COLO829 (cell line): ENCODE results near the gene SRP68.
"Not testable (repeated sequence)": the region's sequence is repeated elsewhere in the genome, so short reads cannot be mapped to it uniquely, and the experiment has no call there.

Experiments
- DNase-seq: peaks from one replicate; pipeline ENCODE4 v3.0.0; 2012; ENCODE audit warnings: low spot score

The SRP68 gene

DNA sequence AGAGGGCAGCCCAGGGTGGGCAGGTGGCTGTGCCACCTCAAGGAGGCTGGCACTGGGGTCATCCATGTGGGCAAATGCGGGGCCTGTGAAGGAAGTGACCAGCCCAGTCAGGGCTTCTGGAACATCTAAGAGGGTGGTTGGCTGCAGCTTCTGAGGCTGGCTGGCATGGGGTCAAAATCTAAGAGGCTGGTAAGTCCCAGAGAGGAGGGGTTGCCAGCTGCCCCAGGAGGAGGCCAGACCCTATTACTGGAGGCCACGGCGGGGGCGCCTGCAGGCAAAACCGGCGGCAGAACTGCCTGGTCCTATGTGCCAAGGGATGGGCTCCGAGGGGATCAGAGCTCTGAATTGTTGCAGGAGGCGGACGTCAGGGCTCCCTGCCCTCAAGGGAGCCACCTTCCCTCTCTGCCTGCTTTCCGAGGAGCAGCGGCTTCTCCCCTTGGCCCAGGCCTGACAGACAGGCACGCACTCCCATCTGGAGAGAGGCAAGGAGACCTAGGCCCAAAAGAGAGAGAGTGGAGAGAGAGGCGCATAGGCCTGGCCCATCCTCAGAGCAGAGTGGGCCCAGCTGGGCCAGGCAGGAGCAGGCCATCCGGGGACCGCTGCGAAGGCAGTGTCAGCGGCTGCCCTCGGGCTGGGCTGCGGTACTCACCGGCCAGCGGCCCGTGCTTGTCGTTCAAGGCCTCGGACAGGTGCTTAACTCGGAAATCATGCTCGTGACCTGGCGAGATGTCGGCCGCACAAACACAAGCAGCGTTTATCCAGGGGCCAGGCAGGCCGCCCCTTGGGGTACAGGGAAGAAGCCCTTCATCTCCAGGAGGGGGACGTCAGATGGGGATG lies 17.6 kb upstream of the SRP68 start:
- no peak for DNase-seq

DNA sequence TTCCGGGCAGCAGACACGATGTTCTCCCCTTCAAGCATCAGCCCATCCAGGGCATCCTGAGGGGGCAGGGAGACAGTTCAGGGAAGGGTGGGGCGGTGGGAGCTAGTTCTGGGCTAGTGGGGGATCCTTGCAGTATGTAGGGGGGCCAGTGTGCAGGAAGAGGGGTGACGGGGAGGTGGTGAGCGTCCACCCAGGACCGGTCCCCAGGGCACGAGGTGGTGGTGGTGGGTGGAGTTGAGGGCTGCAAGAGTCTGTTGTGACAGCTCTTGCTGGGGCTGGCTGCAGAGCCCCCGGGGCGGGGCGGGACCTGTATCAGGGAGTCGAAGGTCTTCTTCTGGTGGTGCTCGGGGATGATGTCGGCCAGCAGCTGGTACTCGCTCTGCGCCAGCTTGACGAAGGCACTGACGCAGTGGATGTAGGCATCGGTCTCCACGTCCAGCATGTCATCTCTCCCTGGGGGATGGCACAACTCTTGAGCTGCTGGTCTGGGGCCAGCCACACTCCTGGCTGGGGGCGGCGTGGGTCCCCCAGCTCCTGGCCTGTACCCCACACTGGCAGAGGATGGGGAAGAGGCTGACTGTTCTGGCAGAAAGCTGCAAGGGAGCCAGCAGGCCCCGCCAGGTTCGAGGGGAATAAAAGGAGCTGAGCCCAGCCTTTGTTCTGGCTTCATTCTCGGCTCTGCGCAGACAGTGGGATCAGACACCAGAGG lies 16.7 kb upstream of the SRP68 start:
- DNase-seq, result no peak

DNA sequence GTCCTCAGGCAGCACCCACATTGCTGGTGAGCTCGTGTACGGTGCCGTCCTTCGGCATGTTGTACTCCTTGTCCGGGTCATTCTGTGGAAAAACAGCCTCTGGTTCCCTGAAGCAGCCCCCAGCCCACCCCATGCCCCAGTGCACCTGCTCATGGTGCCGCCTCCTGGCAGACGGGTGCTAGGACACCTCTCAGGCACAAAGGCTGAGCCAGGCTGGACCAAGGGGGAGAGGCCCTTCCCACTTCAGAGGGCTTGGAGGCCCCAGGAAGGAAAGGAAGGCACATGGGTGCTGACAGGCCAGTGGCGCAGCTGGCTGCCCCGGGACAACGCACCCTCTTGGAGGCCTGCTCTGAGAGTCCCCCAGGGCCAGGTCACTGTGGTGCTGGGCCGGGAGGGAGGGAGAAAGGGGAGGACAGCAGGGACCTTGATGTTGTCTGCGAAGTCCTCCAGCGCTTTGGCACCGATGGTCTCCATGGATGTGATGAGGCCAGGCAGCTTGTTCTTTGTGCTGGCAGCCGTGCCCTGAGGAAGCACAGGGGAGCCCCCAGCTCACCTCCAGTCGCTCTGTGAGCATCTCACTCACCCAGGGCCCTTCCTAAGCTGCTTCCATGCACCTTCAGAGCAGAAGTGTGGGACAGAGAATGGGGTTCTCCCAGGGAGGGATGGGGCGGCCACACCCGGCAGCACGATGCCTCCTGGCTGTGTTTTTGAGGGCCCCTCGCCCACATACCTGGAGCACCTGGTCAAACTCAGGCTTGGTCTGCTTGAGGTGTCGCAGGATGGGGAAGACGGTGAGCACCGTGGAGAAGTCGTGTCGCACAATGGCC lies 15.9 kb upstream of the SRP68 start:
- DNase-seq, result no peak

DNA sequence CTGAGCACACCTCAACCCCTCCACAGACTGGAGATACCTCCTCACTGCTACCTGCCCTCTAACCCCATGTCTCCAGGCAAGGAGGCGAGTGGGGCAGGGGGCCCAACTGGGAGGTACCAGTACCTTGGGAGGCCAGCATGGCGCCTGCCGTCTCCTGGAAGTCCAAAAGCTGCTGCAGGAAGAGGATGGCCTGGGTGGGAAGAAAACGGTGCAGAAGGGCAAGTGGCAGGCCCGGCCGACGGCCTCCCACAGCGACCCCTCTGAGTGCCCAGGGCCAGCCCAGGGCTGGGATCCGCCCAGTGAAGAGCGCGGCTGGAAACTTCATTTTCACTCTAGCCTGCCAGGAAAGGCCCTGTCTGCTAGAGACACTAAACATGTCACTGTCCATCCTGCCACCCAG lies 15.2 kb upstream of the SRP68 start:
- DNase-seq, result no peak

DNA sequence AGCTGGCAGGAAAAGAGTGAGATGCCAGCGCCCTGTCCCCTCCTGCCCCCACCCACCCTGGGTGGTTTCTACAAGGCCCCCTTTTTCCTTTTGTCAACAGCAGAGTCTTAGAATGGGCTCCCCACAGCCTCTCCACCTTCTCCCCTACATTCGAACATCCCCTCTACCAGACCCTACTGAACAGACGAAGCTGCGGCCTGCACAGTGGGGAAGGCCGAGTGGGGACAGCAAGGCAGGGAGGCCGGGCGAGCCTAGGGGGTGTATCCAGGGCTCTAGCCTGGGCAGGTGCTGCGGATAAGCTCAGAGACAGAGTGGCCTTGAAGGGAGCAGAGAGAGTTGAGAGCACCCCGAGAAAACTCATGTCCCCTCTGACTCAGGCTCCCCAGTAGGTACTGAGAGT lies 14.1 kb upstream of the SRP68 start:
- DNase-seq, result no peak

DNA sequence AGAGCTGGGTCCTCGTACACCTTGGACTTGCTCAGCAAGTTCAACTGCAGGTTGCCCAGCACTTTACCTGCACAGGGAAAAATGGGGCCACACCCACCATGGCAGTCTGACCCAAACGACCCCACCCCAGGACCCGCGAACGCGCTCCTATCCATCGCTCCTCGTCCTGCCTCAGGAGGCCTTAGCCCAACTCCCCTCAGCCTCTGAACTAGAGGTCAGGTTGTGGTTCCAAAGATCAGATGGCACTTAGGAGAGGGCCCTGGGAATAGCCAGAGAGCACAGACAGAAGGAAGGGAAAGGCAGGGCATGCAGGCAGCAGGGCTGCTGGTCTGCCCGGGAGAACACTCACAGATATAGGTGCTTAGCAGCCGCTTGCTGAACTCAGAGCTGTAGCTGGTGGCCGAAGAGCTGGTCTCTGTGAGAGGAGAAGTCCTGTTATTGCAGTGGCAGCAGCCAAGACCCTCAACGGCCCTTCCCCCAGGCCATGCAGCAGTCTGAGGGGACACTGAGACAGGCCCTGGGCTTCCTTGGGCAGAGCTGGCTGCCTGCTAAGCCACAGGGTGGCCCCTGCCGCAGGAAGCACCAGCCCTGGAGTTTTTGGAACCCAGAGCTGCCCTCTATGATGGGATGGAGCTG lies 13.5 kb upstream of the SRP68 start:
- DNase-seq, result no peak

DNA sequence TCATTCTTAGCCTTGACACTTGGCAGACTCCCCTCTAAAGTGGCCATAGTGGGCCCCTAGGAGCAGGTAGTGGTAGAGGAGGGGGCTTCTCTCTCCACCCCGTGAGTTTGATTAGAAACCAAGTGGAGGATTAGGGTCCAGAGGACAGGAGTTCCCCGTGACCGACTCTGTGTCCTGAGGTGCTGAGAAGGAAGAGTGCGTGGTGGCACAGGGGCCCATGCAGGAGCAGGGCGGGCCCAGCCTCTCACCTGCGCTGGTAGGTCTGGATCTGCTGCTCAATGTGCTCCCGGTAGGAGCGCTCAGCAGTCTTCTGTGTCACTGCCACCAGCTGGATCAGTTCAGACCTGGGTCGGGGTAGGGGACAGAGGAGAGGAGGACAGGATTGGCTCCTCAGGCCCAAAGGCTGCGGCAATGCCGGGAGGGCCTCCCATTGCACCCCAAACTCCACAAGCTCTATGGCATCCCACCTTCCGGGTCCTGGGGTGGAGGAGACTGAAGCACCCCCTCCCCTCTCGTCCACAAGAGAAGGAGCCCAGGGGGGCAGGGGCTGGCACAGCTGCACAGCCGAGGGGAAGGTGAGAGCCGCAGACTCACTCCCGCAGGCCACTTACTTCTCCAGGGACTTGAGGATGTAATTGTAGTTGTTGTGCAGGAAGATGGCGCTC lies 12.9 kb upstream of the SRP68 start:
- DNase-seq, result no peak

DNA sequence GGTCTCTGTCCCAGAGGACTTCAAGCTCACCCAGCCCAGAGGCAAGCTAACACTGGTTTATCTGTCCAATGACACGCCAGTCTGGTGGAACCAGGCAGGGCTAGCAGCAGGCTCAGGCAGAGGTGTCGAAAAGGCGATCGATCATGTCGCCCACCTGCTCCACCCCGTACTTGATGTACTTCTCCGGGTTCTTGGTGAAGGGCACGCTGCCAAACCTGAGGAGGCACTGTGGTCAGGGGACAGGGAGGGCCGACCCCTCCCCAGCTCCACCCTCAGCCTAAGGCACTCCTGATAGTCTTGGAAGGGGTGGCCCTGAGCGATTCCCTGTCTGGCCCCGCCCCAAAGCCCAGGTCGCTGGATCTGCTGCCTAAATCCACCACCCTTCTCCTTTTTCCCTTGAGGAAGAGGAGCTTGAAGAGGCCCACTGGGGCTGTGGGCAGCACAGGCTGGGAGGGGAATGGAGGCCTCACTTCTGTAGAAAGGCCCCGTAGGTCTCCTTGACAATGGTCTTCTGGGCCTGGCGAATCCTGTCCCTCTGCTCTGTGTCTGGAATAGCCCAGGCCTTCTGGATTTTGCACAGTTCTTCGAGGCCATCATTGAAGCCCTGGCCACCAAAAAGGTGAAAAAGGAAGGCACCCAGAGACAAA lies 11.3 kb upstream of the SRP68 start:
- no peak for DNase-seq

DNA sequence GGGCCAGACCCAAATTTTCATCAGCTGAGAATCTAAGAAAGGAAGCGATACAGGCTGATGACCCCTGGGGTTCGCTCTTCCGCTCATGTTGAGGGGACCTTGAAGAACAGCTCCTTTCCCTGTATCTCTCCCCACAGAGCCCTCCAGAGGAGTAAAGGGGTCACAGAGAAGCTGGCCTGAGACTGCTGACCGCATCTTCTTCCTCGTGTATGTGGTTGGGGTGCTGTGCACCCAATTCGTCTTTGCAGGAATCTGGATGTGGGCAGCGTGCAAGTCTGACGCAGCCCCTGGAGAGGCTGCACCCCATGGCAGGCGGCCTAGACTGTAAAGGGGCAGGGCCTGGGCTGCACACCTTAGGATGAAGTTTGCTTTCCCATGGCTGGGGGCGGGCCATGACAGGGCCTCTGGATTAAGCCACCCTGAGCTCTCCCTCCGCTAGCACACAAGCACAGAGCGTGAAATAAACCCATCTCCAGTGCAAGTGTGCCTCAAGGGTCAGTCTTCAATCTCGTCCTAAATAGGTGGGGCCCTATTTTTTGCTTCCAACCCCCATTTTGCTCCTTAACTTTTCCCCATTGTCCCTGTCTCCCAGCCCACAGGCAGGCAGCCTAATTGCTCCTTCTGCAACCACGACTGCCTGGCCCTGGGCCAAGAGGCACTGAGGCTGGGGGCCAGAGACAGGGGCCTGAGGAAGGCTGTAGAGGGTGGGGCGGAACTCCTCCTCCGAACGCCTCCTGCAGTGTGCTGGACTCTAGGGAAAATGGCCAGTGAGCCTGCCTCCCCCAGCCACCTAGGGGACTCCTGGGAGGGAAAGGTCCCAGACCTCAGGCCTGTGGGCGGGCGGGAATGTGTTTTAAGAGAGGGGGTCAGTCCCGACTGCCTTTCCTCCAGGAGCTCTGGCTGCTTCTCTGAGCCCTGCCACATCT lies 10.3 kb upstream of the SRP68 start:
- DNase-seq, result no peak

DNA sequence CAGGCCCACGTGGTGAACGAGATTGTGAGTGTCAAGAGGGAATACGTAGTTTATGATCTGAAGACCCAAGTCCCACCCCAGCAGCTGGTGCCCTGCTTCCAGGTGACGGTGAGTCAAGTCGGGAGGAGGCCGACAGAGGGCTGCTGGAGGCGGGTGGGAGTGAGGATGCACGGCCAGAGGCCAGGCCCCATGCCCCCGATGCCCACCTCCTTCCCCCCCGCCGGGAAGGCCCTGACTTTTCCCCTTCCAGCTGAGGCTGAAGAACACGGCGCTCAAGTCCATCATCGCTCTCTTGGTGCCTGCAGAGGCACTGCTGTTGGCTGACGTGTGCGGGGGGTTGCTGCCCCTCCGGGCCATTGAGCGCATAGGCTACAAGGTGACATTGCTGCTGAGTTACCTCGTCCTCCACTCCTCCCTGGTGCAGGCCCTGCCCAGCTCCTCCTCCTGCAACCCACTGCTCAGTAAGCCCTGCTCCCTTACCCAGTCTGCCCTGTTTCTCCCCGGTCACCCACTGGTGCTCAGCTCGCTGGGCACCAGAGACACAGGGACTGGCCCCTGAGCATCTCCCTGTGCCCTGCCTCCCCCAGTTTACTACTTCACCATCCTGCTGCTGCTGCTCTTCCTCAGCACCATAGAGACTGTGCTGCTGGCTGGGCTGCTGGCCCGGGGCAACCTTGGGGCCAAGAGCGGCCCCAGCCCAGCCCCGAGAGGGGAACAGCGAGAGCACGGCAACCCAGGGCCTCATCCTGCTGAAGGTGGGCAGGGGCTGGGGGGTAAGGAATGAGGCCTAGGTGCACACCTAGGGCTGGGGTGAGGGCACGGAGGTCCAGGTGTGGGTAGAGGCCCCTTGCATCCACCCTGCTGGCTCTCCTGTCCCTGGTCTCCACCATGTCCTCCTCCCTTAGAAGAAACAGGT lies 9.2 kb upstream of the SRP68 start:
- no peak for DNase-seq

DNA sequence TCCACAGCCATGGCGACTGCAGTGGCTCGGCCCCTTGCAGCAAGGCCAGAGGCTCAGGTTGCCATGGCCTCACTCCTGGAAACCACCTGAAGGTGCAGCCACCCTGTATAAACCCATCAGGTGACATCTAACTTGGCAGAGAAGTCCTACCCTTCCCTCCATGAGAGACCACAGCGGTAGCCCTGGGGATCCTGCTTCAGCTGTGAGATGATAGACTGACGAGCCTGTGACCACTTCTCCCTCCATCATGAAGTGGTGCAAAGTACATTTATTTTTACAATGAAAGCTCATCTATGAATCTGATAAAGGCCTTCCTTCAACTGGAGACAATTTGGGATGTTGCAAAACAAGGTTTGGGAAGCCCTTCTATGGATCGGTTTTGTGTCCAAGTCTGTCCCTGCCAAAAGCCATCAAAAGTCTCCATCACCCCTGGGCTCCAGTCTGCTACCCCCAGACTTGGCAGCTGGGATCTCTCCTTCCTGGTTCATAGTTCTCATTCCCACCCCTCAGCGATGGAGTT lies 8.5 kb upstream of the SRP68 start:
- DNase-seq, result no peak

DNA sequence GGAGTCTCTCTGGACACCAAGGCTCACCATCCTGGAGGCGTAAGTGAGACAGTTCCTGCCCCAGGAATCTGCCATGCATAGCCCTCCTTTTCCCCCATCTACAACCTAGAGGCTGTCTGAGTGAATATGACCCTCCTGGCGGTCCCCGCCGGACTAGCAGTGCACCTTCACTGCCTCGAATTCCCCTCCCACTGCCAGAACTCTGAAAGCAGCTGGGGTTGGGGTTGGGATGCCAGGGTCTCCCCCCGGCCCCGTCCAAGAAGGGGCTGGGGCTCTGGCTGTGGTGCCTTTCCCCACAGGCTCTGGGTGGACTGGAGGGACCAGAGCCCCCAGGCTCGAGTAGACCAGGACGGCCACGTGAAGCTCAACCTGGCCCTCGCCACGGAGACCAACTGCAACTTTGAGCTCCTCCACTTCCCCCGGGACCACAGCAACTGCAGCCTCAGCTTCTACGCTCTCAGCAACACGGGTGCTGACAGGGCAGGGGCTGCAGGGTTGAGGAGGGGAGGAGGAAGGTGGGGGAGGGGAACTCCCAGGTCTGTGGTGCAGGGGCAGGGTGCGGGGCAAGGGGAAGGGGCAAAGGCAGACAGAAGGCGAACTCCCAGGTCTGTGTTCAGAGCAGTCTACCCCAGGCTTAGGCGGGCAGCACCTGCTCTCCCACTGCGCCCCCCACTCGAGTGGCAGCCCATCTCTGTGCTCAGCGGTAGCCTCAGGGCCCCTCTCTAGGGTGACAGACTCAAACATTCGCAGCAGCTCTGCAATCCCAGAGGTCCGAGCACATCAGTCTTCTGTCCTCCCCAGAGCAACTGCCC lies 7.8 kb upstream of the SRP68 start:
- DNase-seq, result no peak

DNA sequence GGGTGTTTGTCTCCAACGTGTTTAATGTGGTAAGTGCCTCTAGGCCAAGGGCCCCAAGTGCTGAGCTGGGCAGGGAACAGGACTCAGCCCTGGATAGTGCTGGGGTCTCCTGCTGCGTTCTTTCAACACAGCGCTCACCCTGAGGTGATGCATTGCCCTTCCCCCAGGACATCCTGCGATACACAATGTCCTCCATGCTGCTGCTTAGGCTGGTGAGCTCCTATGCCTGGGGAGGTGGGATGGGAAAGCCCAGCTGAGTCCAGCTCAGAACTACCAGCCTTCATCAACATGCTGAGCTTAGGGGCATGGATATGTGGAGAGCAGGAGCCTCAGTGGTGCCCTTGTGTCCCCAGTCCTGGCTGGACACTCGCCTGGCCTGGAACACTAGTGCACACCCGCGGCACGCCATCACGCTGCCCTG lies 7.2 kb upstream of the SRP68 start:
- DNase-seq, result no peak

DNA sequence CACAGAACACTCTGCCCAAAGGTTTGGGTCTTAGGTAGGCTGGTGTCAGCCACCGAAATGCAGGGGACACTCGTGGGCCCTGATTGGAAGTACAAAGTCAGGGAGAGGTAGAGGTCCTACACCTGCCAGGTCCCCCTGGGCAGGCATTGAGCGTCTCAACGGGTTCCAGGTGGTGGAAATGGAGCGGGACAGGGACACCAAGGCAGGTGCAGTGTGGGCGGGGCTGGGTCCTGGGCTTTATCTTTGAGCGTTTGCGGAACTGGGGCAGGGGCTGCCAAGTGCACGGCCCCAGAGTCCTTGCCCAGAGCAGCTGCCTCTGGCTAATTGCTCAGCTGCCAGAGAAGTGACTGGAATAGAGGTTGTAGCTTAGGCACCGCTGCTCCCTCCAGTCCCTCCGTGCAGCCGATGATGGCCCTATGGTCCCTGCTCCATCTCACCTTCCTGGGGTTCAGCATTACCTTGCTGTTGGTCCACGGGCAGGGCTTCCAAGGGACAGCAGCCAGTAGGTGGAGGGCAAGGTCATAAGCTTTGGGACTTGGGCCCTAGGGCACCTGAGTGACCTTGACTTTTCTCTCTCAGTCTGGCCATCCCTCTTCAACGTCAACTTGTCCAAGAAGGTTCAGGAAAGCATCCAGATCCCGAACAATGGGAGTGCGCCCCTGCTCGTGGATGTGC lies 6.7 kb upstream of the SRP68 start, which contains the start of gene ZACN:
ZACN (plus strand) TSS at position 323 of the 675 bp plus-strand sequence; CDS start at position 406, 83 bp downstream.
- no peak for DNase-seq

DNA sequence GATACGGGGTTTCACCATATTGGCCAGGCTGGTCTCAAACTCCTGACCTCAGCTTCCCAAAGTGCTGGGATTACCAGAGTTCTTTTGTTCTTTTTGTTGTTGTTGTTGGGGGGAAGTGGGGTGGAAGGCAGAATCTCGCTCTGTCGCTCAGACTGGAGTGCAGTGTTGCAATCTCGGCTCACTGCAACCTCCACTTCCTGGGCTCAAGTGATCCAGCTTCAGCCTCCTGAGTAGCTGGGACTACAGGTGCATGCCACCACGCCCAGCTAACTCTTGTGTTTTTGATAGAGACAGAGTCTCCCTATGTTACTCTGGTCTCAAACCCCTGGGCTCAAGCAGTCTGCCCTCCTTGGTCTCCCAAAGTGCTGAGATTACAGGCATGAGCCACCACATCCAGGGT lies 6.1 kb upstream of the SRP68 start:
- not testable (repeated sequence) for DNase-seq

DNA sequence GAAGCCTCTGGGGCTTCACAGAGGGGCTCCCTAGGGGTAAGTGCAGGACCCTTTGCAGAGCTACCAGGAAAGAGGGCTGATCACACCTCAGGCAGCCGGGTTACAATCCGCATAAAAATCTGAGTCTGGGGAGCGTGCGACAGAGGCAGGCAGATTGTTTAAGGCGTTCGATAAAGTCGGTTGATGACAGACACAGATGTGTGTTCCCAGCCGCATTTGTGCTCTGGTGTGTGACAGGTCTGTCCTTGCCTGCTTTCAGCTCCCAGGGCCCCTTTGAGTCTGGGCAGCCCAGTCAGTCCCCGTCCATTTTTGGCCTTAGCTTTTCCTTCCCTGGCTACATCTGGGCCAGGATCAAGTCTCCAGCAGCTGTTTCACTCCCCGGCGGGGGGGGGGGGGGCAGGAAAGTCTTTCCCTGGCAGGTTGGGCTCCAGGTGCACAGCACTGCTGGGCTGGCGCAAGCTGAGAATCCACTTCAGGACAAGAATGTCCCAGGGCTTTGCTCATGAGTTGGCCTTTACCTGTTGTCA lies 5.3 kb upstream of the SRP68 start:
- no peak for DNase-seq
